H9 (cell line): Measurements from ENCODE around the gene WNT4. TPM values are rescaled to one million over a fixed set of nuclear protein-coding genes. Genes with fewer than 3 reads are reported as not detected.

Experiments used
- DNase-seq: peaks from one replicate; pipeline ENCODE4 v3.0.0-alpha.2; 2017
- H2AFZ ChIP-seq: one replicate; pipeline ENCODE4 v1.6.1; 2013; ENCODE audit warnings: mild to moderate bottlenecking, low read length, control low read depth, moderate library complexity
- H2AK5ac ChIP-seq: 2 replicates; pipeline ENCODE4 v1.6.1; 2013; ENCODE audit warnings: low read length, control low read depth, mixed read lengths; ENCODE audit not compliant: insufficient read length
- H2BK120ac ChIP-seq: one replicate; pipeline ENCODE4 v1.6.1; 2013; ENCODE audit warnings: low read depth, mild to moderate bottlenecking, low read length, control low read depth, inconsistent platforms; ENCODE audit not compliant: poor library complexity, severe bottlenecking
- H2BK12ac ChIP-seq: 2 replicates; pipeline ENCODE4 v1.6.1; 2013; ENCODE audit warnings: low read length, control low read depth, mixed read lengths, low read depth; ENCODE audit not compliant: insufficient read length
- H2BK15ac ChIP-seq: 2 replicates; pipeline ENCODE4 v1.6.1; 2013; ENCODE audit warnings: low read depth, low read length, control low read depth
- H2BK20ac ChIP-seq: one replicate; pipeline ENCODE4 v1.6.1; 2013; ENCODE audit warnings: low read depth, mild to moderate bottlenecking, low read length, control low read depth, inconsistent platforms; ENCODE audit not compliant: poor library complexity, severe bottlenecking
- H2BK5ac ChIP-seq: 2 replicates; pipeline ENCODE4 v1.6.1; 2013; ENCODE audit warnings: low read length, control low read depth, mixed read lengths; ENCODE audit not compliant: insufficient read length
- H3K14ac ChIP-seq: 2 replicates; pipeline ENCODE4 v1.6.1; 2013; ENCODE audit warnings: low read length, control low read depth; ENCODE audit not compliant: insufficient read depth
- H3K18ac ChIP-seq: 2 replicates; pipeline ENCODE4 v1.6.1; 2013; ENCODE audit warnings: low read depth, mild to moderate bottlenecking, mixed read lengths, low read length, control low read depth; ENCODE audit not compliant: insufficient read length
- H3K23ac ChIP-seq: 2 replicates; pipeline ENCODE4 v1.6.1; 2013; ENCODE audit warnings: low read length, control low read depth, mixed read lengths, low read depth; ENCODE audit not compliant: insufficient read length
- H3K23me2 ChIP-seq: 2 replicates; pipeline ENCODE4 v1.6.1; 2013; ENCODE audit warnings: low read depth, mild to moderate bottlenecking, mixed read lengths, low read length, control low read depth; ENCODE audit not compliant: insufficient read length, poor library complexity, severe bottlenecking
- H3K27ac ChIP-seq: 2 replicates; pipeline ENCODE4 v1.5.1; 2013; ENCODE audit warnings: low read length, control low read depth, mixed read lengths, low read depth; ENCODE audit not compliant: insufficient read length
- H3K27me3 ChIP-seq: 2 replicates; pipeline ENCODE4 v1.6.1; 2013; ENCODE audit warnings: low read length, control low read depth, inconsistent platforms; ENCODE audit not compliant: insufficient read depth
- H3K4ac ChIP-seq: 2 replicates; pipeline ENCODE4 v1.6.1; 2013; ENCODE audit warnings: low read depth, mild to moderate bottlenecking, control low read depth, inconsistent platforms, low read length, moderate library complexity
- H3K4me1 ChIP-seq: 2 replicates; pipeline ENCODE4 v1.6.1; 2013; ENCODE audit warnings: low read length, control low read depth, inconsistent platforms; ENCODE audit not compliant: insufficient read depth
- H3K4me2 ChIP-seq: 2 replicates; pipeline ENCODE4 v1.6.1; 2013; ENCODE audit warnings: low read length, control low read depth, mixed read lengths; ENCODE audit not compliant: insufficient read length, insufficient read depth
- H3K56ac ChIP-seq: 2 replicates; pipeline ENCODE4 v1.6.1; 2013; ENCODE audit warnings: low read depth, mild to moderate bottlenecking, mixed read lengths, low read length, control low read depth; ENCODE audit not compliant: insufficient read length
- H3K79me1 ChIP-seq: 2 replicates; pipeline ENCODE4 v1.6.1; 2013; ENCODE audit warnings: low read depth, mild to moderate bottlenecking, moderate library complexity, low read length, control low read depth, inconsistent platforms; ENCODE audit not compliant: insufficient read depth, poor library complexity, severe bottlenecking
- H3K79me2 ChIP-seq: 2 replicates; pipeline ENCODE4 v1.6.1; 2013; ENCODE audit warnings: low read length, control low read depth, inconsistent platforms; ENCODE audit not compliant: insufficient read depth
- H3K9ac ChIP-seq: 2 replicates; pipeline ENCODE4 v1.6.1; 2013; ENCODE audit warnings: low read length, control low read depth, mixed read lengths; ENCODE audit not compliant: insufficient read length; ENCODE audit errors: extremely low read depth
- H3K9me3 ChIP-seq: one replicate; pipeline ENCODE4 v1.6.1; 2013; ENCODE audit warnings: low read depth, low read length, inconsistent platforms; ENCODE audit not compliant: control insufficient read depth
- H3T11ph ChIP-seq: one replicate; pipeline ENCODE4 v1.6.1; 2013; ENCODE audit warnings: mild to moderate bottlenecking, low read length, control low read depth, inconsistent platforms
- H4K20me1 ChIP-seq: one replicate; pipeline ENCODE4 v1.6.1; 2013; ENCODE audit not compliant: control insufficient read depth, insufficient read length, insufficient read depth
- H4K5ac ChIP-seq: 2 replicates; pipeline ENCODE4 v1.6.1; 2013; ENCODE audit warnings: low read depth, mild to moderate bottlenecking, mixed read lengths, low read length, control low read depth; ENCODE audit not compliant: insufficient read length
- H4K8ac ChIP-seq: replicated peaks from 2 replicates; pipeline ENCODE4 v1.6.1; 2013; ENCODE audit warnings: low read length, control low read depth, mixed read lengths, low read depth; ENCODE audit not compliant: insufficient read length
- H4K91ac ChIP-seq: 2 replicates; pipeline ENCODE4 v1.6.1; 2013; ENCODE audit warnings: low read depth, mild to moderate bottlenecking, moderate library complexity, mixed read lengths, low read length, control low read depth; ENCODE audit not compliant: insufficient read length
- H3K27ac Mint-ChIP-seq, 3 experiments: 2 replicates in 2 of 3; 3 replicates in 1 of 3; pipeline ENCODE4 v1.8.0; 2020 to 2021; ENCODE audit warnings: mixed read lengths in 3 of 3, mild to moderate bottlenecking in 1 of 3, moderate library complexity in 1 of 3
- H3K27me3 Mint-ChIP-seq: 2 replicates; pipeline ENCODE4 v1.8.0; 2021; ENCODE audit warnings: low read depth, mild to moderate bottlenecking, moderate library complexity, mixed read lengths
- H3K36me3 Mint-ChIP-seq, 3 experiments: 2 replicates in 2 of 3; 3 replicates in 1 of 3; pipeline ENCODE4 v1.8.0; 2020 to 2021; ENCODE audit warnings: low read depth in 3 of 3, mixed read lengths in 3 of 3; ENCODE audit not compliant: insufficient read depth in 1 of 3
- H3K4me1 Mint-ChIP-seq, 2 experiments: 2 replicates each; pipeline ENCODE4 v1.8.0; 2020; ENCODE audit warnings: mixed read lengths in 2 of 2
- H3K4me3 Mint-ChIP-seq, 2 experiments: 2 replicates in 1 of 2; 3 replicates in 1 of 2; pipeline ENCODE4 v1.8.0; 2020 to 2021; ENCODE audit warnings: mild to moderate bottlenecking in 2 of 2, mixed read lengths in 2 of 2, moderate library complexity in 1 of 2
- H3K9me3 Mint-ChIP-seq, 2 experiments: 2 replicates in 1 of 2; 3 replicates in 1 of 2; pipeline ENCODE4 v1.8.0; 2020; ENCODE audit warnings: mild to moderate bottlenecking in 2 of 2, mixed read lengths in 2 of 2, moderate library complexity in 1 of 2
- CTCF ChIP-seq: fragments of 200-600 bp; sonication (generic); conservative IDR thresholded peaks from 3 replicates; pipeline ENCODE4 v1.8.0; 2021; ENCODE audit warnings: antibody characterized with exemption, mild to moderate bottlenecking
- WGBS: extraction: QIAGEN DNeasy Blood & Tissue Kit; methylation state at CpG from one replicate; pipeline ENCODE4 v1.1.7; 2013; ENCODE audit warnings: missing lambda C conversion rate, low lambda C conversion rate, mixed read lengths; ENCODE audit not compliant: insufficient read length; ENCODE audit errors: extremely low coverage; 5-methylcytosine and 5-hydroxymethylcytosine counted together
- total RNA-seq: library from RNA; stranded (reverse); gene quantifications from 2 replicates; pipeline ENCODE4 v1.2.1, GENCODE V29; 2021

The WNT4 gene
- total RNA-seq, 1 experiment from 2014 or later: 1.4 TPM

GRCh38 chr1:22155517-22155916, 12.6 kb upstream of the WNT4 start:
- Histone ChIP-seq H3K18ac (no peak overlapping the region), H3K27ac (no peak overlapping the region)

More at GRCh38 chr1:22155517-22155916, 12.6 kb upstream of the WNT4 start:
- no peaks in the 10 kb centered on the region for H4K20me1 ChIP-seq
- H3K4me1 ChIP-seq: no peaks in the 10 kb centered on the region
- H4K91ac ChIP-seq: no peak overlapping the region
- no peak for DNase-seq
- no peak overlapping the region for H3K4ac ChIP-seq
- H2BK12ac ChIP-seq: no peak overlapping the region
- H3K79me2 ChIP-seq: no peaks in the 10 kb centered on the region
- H3K27me3 ChIP-seq: no peaks in the 10 kb centered on the region
- H3K27me3 Mint-ChIP-seq: peaks cover 5% of the 10 kb centered on the region
- WGBS: no CpG with 5 or more reads among the region's 4 CpGs
- no peak overlapping the region for H2AK5ac ChIP-seq
- no peak overlapping the region for H3K4me2 ChIP-seq
- H3K4me1 Mint-ChIP-seq: peaks cover 2 to 11% of the 10 kb centered on the region in 2 experiments; a peak in 2 of 4 replicates
- no peaks in the 10 kb centered on the region for H3K9me3 ChIP-seq
- H3K56ac ChIP-seq: no peak overlapping the region
- H3K9ac ChIP-seq: no peak overlapping the region
- no peak overlapping the region for H2BK15ac ChIP-seq
- H4K8ac ChIP-seq: no peak overlapping the region
- no peak overlapping the region for H3K14ac ChIP-seq
- no peaks in the 10 kb centered on the region for H3K23me2 ChIP-seq
- no peak overlapping the region for H3T11ph ChIP-seq
- H2BK120ac ChIP-seq: no peak overlapping the region
- H3K27ac Mint-ChIP-seq: no peak overlapping the region
- H3K9me3 Mint-ChIP-seq: no peaks in the 10 kb centered on the region
- no peaks in the 10 kb centered on the region for H3K36me3 Mint-ChIP-seq
- no peak overlapping the region for H3K23ac ChIP-seq
- H4K5ac ChIP-seq: no peak overlapping the region
- no peak overlapping the region for H2BK20ac ChIP-seq
- H2AFZ ChIP-seq: no peak overlapping the region
- H2BK5ac ChIP-seq: no peak overlapping the region
- no peak overlapping the region for H3K4me3 Mint-ChIP-seq
- no peaks in the 10 kb centered on the region for H3K79me1 ChIP-seq
- TF ChIP-seq CTCF: no peak
